GM23338 (cell line): ENCODE data around the gene PIGC. TPM values are rescaled to one million over a fixed set of nuclear protein-coding genes. Genes with fewer than 3 reads are reported as not detected.
A peak's percentile ranks its signal among the peaks of the same experiment; 100 is the strongest.

ENCODE experiments used
- ATAC-seq: fragments of 200-7000 bp; cut with Tn5 transposase; 3 replicates; pipeline ENCODE4 v1.9.1; 2020
- DNase-seq: peaks from one replicate; pipeline ENCODE4 v3.0.0-alpha.2; 2015; ENCODE audit warnings: low spot score
- H2AFZ ChIP-seq: fragments of 200-600 bp; sonication (generic); 2 replicates; pipeline ENCODE4 v1.8.0; 2016; ENCODE audit warnings: antibody characterized with exemption, mild to moderate bottlenecking, moderate library complexity
- H3F3A ChIP-seq: fragments of 200-600 bp; sonication (generic); replicated peaks from 2 replicates; pipeline ENCODE4 v1.8.0; 2017; ENCODE audit warnings: antibody characterized with exemption, mixed run types, low read depth
- H3K27ac ChIP-seq: fragments of 200-600 bp; sonication (generic); 2 replicates; pipeline ENCODE4 v1.6.1; 2016; ENCODE audit warnings: low read depth
- H3K27me3 ChIP-seq: fragments of 200-600 bp; sonication (generic); 2 replicates; pipeline ENCODE4 v1.8.0; 2016; ENCODE audit warnings: mild to moderate bottlenecking, mixed run types, moderate library complexity; ENCODE audit not compliant: insufficient read depth
- H3K36me3 ChIP-seq: fragments of 200-600 bp; sonication (generic); 2 replicates; pipeline ENCODE4 v1.8.0; 2016; ENCODE audit warnings: mild to moderate bottlenecking; ENCODE audit not compliant: insufficient read depth
- H3K4me1 ChIP-seq: fragments of 200-600 bp; sonication (generic); 2 replicates; pipeline ENCODE4 v1.8.0; 2016; ENCODE audit warnings: mild to moderate bottlenecking, moderate library complexity; ENCODE audit not compliant: insufficient read depth
- H3K4me2 ChIP-seq: fragments of 200-600 bp; sonication (generic); 2 replicates; pipeline ENCODE4 v1.7.1; 2017; ENCODE audit warnings: mixed run types
- H3K4me3 ChIP-seq: fragments of 200-600 bp; sonication (generic); 2 replicates; pipeline ENCODE4 v1.6.1; 2016; ENCODE audit warnings: mixed run types
- H3K79me2 ChIP-seq: fragments of 200-600 bp; sonication (generic); replicated peaks from 2 replicates; pipeline ENCODE4 v1.8.0; 2017; ENCODE audit warnings: mild to moderate bottlenecking; ENCODE audit not compliant: insufficient read depth
- H3K9me2 ChIP-seq: fragments of 200-600 bp; sonication (generic); 2 replicates; pipeline ENCODE4 v1.8.0; 2017; ENCODE audit not compliant: insufficient read depth
- H4K20me1 ChIP-seq: fragments of 200-600 bp; sonication (generic); replicated peaks from 2 replicates; pipeline ENCODE4 v1.8.0; 2017; ENCODE audit warnings: mild to moderate bottlenecking; ENCODE audit not compliant: insufficient read depth
- H3K27ac Mint-ChIP-seq: 2 replicates; pipeline ENCODE4 v1.8.0; 2020; ENCODE audit warnings: inconsistent platforms, mild to moderate bottlenecking, moderate library complexity, mixed read lengths
- H3K27me3 Mint-ChIP-seq: 3 replicates; pipeline ENCODE4 v1.8.0; 2022; ENCODE audit warnings: low read depth, mild to moderate bottlenecking, moderate library complexity, mixed read lengths, inconsistent platforms; ENCODE audit not compliant: insufficient read depth, poor library complexity
- H3K36me3 Mint-ChIP-seq: 3 replicates; pipeline ENCODE4 v1.8.0; 2021; ENCODE audit warnings: low read depth, mild to moderate bottlenecking, inconsistent platforms, moderate library complexity, mixed read lengths
- H3K4me1 Mint-ChIP-seq: 3 replicates; pipeline ENCODE4 v1.8.0; 2020; ENCODE audit warnings: mild to moderate bottlenecking, inconsistent platforms, mixed read lengths
- H3K4me3 Mint-ChIP-seq: 3 replicates; pipeline ENCODE4 v1.8.0; 2021; ENCODE audit warnings: moderate library complexity, mild to moderate bottlenecking, inconsistent platforms, mixed read lengths
- H3K9me3 Mint-ChIP-seq: 3 replicates; pipeline ENCODE4 v1.8.0; 2020; ENCODE audit warnings: moderate library complexity, mild to moderate bottlenecking, inconsistent platforms, mixed read lengths
- CREB1 ChIP-seq: fragments of 250-450 bp; sonication (Bioruptor Pico); IDR thresholded peaks from 2 replicates; pipeline ENCODE4 v1.5.0; 2020; ENCODE audit warnings: low read depth, mild to moderate bottlenecking, moderate library complexity
- CTCF ChIP-seq, 2 experiments: fragments of 200-600 bp in 1 of 2; sonication (generic) in 1 of 2; conservative IDR thresholded peaks; 2 replicates each; pipeline versions ENCODE4 v1.5.1 to v1.6.1; 2016 to 2017; ENCODE audit warnings: antibody characterized with exemption in 2 of 2, low read depth in 2 of 2, mild to moderate bottlenecking in 2 of 2, moderate library complexity in 1 of 2
- ETS1 ChIP-seq: IDR thresholded peaks from 2 replicates; pipeline ENCODE4 v1.6.1; 2016; ENCODE audit warnings: antibody characterized with exemption
- EZH2 ChIP-seq: fragments of 200-600 bp; sonication (generic); IDR thresholded peaks from one replicate; pipeline ENCODE4 v1.8.0; 2017; ENCODE audit warnings: antibody characterized with exemption, mild to moderate bottlenecking, low read depth; ENCODE audit not compliant: unreplicated experiment
- EZH2phosphoT487 ChIP-seq: fragments of 200-600 bp; sonication (generic); IDR thresholded peaks from one replicate; pipeline ENCODE4 v1.8.1; 2018; ENCODE audit warnings: antibody characterized with exemption; ENCODE audit not compliant: unreplicated experiment
- JUNB ChIP-seq: IDR thresholded peaks from one replicate; pipeline ENCODE4 v1.6.1; 2016; ENCODE audit warnings: antibody characterized with exemption; ENCODE audit not compliant: unreplicated experiment
- NANOG ChIP-seq: IDR thresholded peaks from 2 replicates; pipeline ENCODE4 v1.6.1; 2016; ENCODE audit warnings: antibody characterized with exemption, borderline replicate concordance
- POLR2AphosphoS5 ChIP-seq: IDR thresholded peaks from 2 replicates; pipeline ENCODE4 v1.6.1; 2016; ENCODE audit warnings: antibody characterized with exemption, low read depth
- REST ChIP-seq: IDR thresholded peaks from one replicate; pipeline ENCODE4 v1.6.1; 2018; ENCODE audit warnings: antibody characterized with exemption; ENCODE audit not compliant: unreplicated experiment
- STAT1 ChIP-seq: IDR thresholded peaks from one replicate; pipeline ENCODE4 v1.6.1; 2016; ENCODE audit warnings: antibody characterized with exemption; ENCODE audit not compliant: unreplicated experiment
- ZNF114 ChIP-seq: fragments of 250-450 bp; sonication (Bioruptor Pico); IDR thresholded peaks from 2 replicates; pipeline ENCODE4 v1.5.0; 2020; ENCODE audit warnings: mild to moderate bottlenecking, moderate library complexity
- ZNF331 ChIP-seq: fragments of 250-450 bp; sonication (Bioruptor Pico); IDR thresholded peaks from 2 replicates; pipeline ENCODE4 v1.5.0; 2020; ENCODE audit warnings: low read depth, mild to moderate bottlenecking, moderate library complexity
- polyA plus RNA-seq: library from polyadenylated mRNA; unstranded; fragments of >200 nt; fragmentation: Nextera tagmentation; extraction: Ambion mirVana; gene quantifications from 2 replicates; pipeline ENCODE4 v1.2.1, GENCODE V29; 2016
- total RNA-seq: library from RNA; depleted of rRNA; stranded (reverse); fragments of >200 nt; shearing (Covaris generic); gene quantifications from 2 replicates; pipeline ENCODE4 v1.2.3, GENCODE V29; 2014
- TF ChIP-seq, protein P1 (sequence below): fragments of 250-450 bp; sonication (Bioruptor Pico); IDR thresholded peaks from 2 replicates; pipeline ENCODE4 v1.5.0; 2020; ENCODE audit warnings: mild to moderate bottlenecking, moderate library complexity

PIGC gene
- total and polyA plus RNA-seq, 2 experiments from 2014 or later = 22.5 to 28.1 TPM

- H3K9me3 Mint-ChIP-seq = no peaks in the 10 kb centered on the region
- no peak overlapping the region for H3K4me3 Mint-ChIP-seq
- no peaks in the 10 kb centered on the region; the same call in 2 of the 3 replicates for H3K36me3 Mint-ChIP-seq
- DNase-seq = no peak
- Histone ChIP-seq H4K20me1 (no peaks in the 10 kb centered on the region), H3K4me2 (no peak overlapping the region), H3F3A (no peaks in the 10 kb centered on the region), H2AFZ (peak overlapping the region; percentile 97), H3K27ac (no peak overlapping the region), H3K9me2 (peaks cover 8% of the 10 kb centered on the region; the same call in 1 of the 2 replicates), H3K4me3 (no peak overlapping the region), H3K36me3 (no peaks in the 10 kb centered on the region), H3K27me3 (no peaks in the 10 kb centered on the region), H3K79me2 (no peaks in the 10 kb centered on the region), H3K4me1 (no peaks in the 10 kb centered on the region; the same call in 1 of the 2 replicates)
- H3K27me3 Mint-ChIP-seq = peaks cover 7% of the 10 kb centered on the region
- 0 out of 3 replicates have a peak, but pooled peaks cover 2% of the 10 kb centered on the region for H3K4me1 Mint-ChIP-seq
- no peak overlapping the region for H3K27ac Mint-ChIP-seq
- ATAC-seq = peak; percentile 11; the same call in 1 of the 3 replicates
- TF ChIP-seq NANOG = no peak
- no peak for TF ChIP-seq STAT1
- no peak for TF ChIP-seq CREB1 (CRISPR knock-in tag)
- no peak for TF ChIP-seq CTCF (conservative IDR thresholded peaks at IDR 0.05; ENCODE audit: low read depth in 2 of 2)
- no peak for TF ChIP-seq POLR2AphosphoS5
- TF ChIP-seq ETS1 = no peak
- TF ChIP-seq EZH2phosphoT487 = no peak
- TF ChIP-seq, protein P1, sequence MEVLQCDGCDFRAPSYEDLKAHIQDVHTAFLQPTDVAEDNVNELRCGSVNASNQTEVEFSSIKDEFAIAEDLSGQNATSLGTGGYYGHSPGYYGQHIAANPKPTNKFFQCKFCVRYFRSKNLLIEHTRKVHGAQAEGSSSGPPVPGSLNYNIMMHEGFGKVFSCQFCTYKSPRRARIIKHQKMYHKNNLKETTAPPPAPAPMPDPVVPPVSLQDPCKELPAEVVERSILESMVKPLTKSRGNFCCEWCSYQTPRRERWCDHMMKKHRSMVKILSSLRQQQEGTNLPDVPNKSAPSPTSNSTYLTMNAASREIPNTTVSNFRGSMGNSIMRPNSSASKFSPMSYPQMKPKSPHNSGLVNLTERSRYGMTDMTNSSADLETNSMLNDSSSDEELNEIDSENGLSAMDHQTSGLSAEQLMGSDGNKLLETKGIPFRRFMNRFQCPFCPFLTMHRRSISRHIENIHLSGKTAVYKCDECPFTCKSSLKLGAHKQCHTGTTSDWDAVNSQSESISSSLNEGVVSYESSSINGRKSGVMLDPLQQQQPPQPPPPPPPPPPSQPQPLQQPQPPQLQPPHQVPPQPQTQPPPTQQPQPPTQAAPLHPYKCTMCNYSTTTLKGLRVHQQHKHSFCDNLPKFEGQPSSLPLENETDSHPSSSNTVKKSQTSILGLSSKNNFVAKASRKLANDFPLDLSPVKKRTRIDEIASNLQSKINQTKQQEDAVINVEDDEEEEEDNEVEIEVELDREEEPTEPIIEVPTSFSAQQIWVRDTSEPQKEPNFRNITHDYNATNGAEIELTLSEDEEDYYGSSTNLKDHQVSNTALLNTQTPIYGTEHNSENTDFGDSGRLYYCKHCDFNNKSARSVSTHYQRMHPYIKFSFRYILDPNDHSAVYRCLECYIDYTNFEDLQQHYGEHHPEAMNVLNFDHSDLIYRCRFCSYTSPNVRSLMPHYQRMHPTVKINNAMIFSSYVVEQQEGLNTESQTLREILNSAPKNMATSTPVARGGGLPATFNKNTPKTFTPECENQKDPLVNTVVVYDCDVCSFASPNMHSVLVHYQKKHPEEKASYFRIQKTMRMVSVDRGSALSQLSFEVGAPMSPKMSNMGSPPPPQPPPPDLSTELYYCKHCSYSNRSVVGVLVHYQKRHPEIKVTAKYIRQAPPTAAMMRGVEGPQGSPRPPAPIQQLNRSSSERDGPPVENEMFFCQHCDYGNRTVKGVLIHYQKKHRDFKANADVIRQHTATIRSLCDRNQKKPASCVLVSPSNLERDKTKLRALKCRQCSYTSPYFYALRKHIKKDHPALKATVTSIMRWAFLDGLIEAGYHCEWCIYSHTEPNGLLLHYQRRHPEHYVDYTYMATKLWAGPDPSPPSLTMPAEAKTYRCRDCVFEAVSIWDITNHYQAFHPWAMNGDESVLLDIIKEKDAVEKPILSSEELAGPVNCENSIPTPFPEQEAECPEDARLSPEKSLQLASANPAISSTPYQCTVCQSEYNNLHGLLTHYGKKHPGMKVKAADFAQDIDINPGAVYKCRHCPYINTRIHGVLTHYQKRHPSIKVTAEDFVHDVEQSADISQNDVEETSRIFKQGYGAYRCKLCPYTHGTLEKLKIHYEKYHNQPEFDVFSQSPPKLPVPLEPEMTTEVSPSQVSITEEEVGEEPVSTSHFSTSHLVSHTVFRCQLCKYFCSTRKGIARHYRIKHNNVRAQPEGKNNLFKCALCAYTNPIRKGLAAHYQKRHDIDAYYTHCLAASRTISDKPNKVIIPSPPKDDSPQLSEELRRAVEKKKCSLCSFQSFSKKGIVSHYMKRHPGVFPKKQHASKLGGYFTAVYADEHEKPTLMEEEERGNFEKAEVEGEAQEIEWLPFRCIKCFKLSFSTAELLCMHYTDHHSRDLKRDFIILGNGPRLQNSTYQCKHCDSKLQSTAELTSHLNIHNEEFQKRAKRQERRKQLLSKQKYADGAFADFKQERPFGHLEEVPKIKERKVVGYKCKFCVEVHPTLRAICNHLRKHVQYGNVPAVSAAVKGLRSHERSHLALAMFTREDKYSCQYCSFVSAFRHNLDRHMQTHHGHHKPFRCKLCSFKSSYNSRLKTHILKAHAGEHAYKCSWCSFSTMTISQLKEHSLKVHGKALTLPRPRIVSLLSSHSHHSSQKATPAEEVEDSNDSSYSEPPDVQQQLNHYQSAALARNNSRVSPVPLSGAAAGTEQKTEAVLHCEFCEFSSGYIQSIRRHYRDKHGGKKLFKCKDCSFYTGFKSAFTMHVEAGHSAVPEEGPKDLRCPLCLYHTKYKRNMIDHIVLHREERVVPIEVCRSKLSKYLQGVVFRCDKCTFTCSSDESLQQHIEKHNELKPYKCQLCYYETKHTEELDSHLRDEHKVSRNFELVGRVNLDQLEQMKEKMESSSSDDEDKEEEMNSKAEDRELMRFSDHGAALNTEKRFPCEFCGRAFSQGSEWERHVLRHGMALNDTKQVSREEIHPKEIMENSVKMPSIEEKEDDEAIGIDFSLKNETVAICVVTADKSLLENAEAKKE = no peak
- no peak for TF ChIP-seq JUNB
- TF ChIP-seq REST = no peak
- TF ChIP-seq EZH2 = no peak
- TF ChIP-seq ZNF114 (CRISPR knock-in tag) = no peak
- no peak for TF ChIP-seq ZNF331
Measured at GRCh38 chr1:172450524-172450885, 6.6 kb upstream of the PIGC start.
